CD4-positive, alpha-beta memory T cell (primary cell): ENCODE data around the gene EIF6. TPM values are rescaled to one million over a fixed set of nuclear protein-coding genes. Genes with fewer than 3 reads are reported as not detected.
A peak's percentile ranks its signal among the peaks of the same experiment; 100 is the strongest.

Experiments used
- CTCF ChIA-PET: fragments of 350-600 bp; sonication (Branson Sonifier 250); formaldehyde crosslinking; loops from one replicate; lab custom pipeline; 2021; ENCODE audit warnings: inconsistent platforms; ENCODE audit not compliant: partially characterized antibody; lab: Charles Lee
- POLR2A ChIA-PET: fragments of 350-600 bp; sonication (Branson Sonifier 250); formaldehyde crosslinking; loops from one replicate; lab custom pipeline; 2021; ENCODE audit not compliant: partially characterized antibody; lab: Charles Lee
- DNase-seq, 5 donors: peaks; one replicate each; pipeline versions ENCODE4 v3.0.0 to v3.0.0-alpha.2; 2020 to 2022; ENCODE audit warnings: mixed read lengths in 1 of 5
- H3K27ac ChIP-seq: one replicate; pipeline ENCODE4 v1.7.0; 2013; ENCODE audit warnings: low read depth, low read length
- H3K27me3 ChIP-seq: 2 replicates; pipeline ENCODE4 v1.7.0; 2013; ENCODE audit warnings: mild to moderate bottlenecking, low read length, moderate library complexity; ENCODE audit not compliant: insufficient read depth
- H3K36me3 ChIP-seq: 2 replicates; pipeline ENCODE4 v1.7.0; 2013; ENCODE audit warnings: mild to moderate bottlenecking, low read length, moderate library complexity; ENCODE audit not compliant: insufficient read depth
- H3K4me1 ChIP-seq: 2 replicates; pipeline ENCODE4 v1.7.0; 2013; ENCODE audit warnings: mild to moderate bottlenecking, low read length, moderate library complexity; ENCODE audit not compliant: insufficient read depth
- H3K4me3 ChIP-seq, 2 donors: one replicate each; pipeline ENCODE4 v1.7.0; 2013; ENCODE audit warnings: low read length in 2 of 2, mild to moderate bottlenecking in 1 of 2
- H3K9me3 ChIP-seq, 2 donors: one replicate each; pipeline ENCODE4 v1.7.0; 2013; ENCODE audit warnings: low read length in 2 of 2, control low read depth in 1 of 2; ENCODE audit not compliant: control insufficient read depth in 1 of 2
- H3K27ac Mint-ChIP-seq, 7 donors: one replicate each; pipeline ENCODE4 v1.8.0; 2020 to 2021; ENCODE audit warnings: mixed read lengths in 7 of 7, mild to moderate bottlenecking in 6 of 7, inconsistent platforms in 3 of 7, moderate library complexity in 3 of 7
- H3K27me3 Mint-ChIP-seq, 2 donors: one replicate each; pipeline ENCODE4 v1.8.0; 2020 to 2021; ENCODE audit warnings: mixed read lengths in 2 of 2
- H3K36me3 Mint-ChIP-seq, 2 donors: one replicate each; pipeline ENCODE4 v1.8.0; 2020 to 2021; ENCODE audit warnings: mixed read lengths in 2 of 2, inconsistent platforms in 1 of 2, mild to moderate bottlenecking in 1 of 2
- H3K4me1 Mint-ChIP-seq, 4 donors: one replicate each; pipeline ENCODE4 v1.8.0; 2020 to 2021; ENCODE audit warnings: mixed read lengths in 4 of 4, mild to moderate bottlenecking in 1 of 4
- H3K4me3 Mint-ChIP-seq, 8 donors: one replicate each; pipeline ENCODE4 v1.8.0; 2020 to 2021; ENCODE audit warnings: mixed read lengths in 8 of 8, mild to moderate bottlenecking in 7 of 8, moderate library complexity in 6 of 8, inconsistent platforms in 3 of 8
- H3K9me3 Mint-ChIP-seq, 8 donors: one replicate each; pipeline ENCODE4 v1.8.0; 2020 to 2021; ENCODE audit warnings: mixed read lengths in 8 of 8, mild to moderate bottlenecking in 5 of 8, inconsistent platforms in 3 of 8, moderate library complexity in 1 of 8
- intact Hi-C: fragments of 100-400 bp; cut with micrococcal nuclease; formaldehyde crosslinking; loops from one replicate; pipeline ENCODE4 v1.15.1; 2023
- polyA plus RNA-seq, 2 donors: library from polyadenylated mRNA; unstranded; fragments of 300-500 nt; fragmentation: Illumina TruSeq; gene quantifications; one replicate each; pipeline ENCODE4 v1.2.3, GENCODE V29; 2021
- total RNA-seq, 2 experiments: library from RNA; stranded (reverse); gene quantifications; one replicate each; pipeline ENCODE4 v1.2.3, GENCODE V29; 2021

EIF6 gene
- total and polyA plus RNA-seq, 4 experiments from 2014 or later = 44.0 to 189 (median 100) TPM

GRCh38 chr20:35284992-35285805, 627 bp upstream of the EIF6 start:
- Histone ChIP-seq H3K4me1 (peaks cover 18% of the 10 kb centered on the region), H3K27ac (peak overlapping the region; percentile 72), H3K9me3 (no peaks in the 10 kb centered on the region), H3K27me3 (no peaks in the 10 kb centered on the region), H3K4me3 (peak overlapping the region; percentile 71 to 80), H3K36me3 (peaks cover 7% of the 10 kb centered on the region)
- H3K27me3 Mint-ChIP-seq = no peaks in the 10 kb centered on the region
- peaks cover 5 to 22% of the 10 kb centered on the region in 2 donors for H3K36me3 Mint-ChIP-seq
- intact Hi-C loops = loop anchor here (2.0 kb wide), 1 partner anchor 20 kb away; no protein-coding TSS in a partner anchor
- H3K4me1 Mint-ChIP-seq = peaks cover 18 to 37% (median 29%) of the 10 kb centered on the region in 4 donors
- H3K4me3 Mint-ChIP-seq = peak overlapping the region; percentile 87 to 94 (median 90)
- CTCF ChIA-PET = interaction anchor here (1.0 to 1.8 kb wide), 3 partner anchors 10 to 18 kb away, joined by 3 to 14 read pairs (median 5); no protein-coding TSS in a partner anchor
- POLR2A ChIA-PET = interaction anchor here (0.9 to 1.7 kb wide), 8 partner anchors 9 to 769 kb away, joined by 3 to 7 read pairs (median 4); partner anchors contain the start of genes DYNLRB1, EDEM2 and NCOA6
- no peaks in the 10 kb centered on the region for H3K9me3 Mint-ChIP-seq
- DNase-seq = no peak
- peak overlapping the region; percentile 70 to 97 (median 90) for H3K27ac Mint-ChIP-seq

GRCh38 chr20:35283441-35284266, 918 bp downstream of the EIF6 start:
- peaks cover 19 to 42% (median 30%) of the 10 kb centered on the region in 4 donors for H3K4me1 Mint-ChIP-seq
- peak in 1 of 5 donors; percentile 31 for DNase-seq

DNA sequence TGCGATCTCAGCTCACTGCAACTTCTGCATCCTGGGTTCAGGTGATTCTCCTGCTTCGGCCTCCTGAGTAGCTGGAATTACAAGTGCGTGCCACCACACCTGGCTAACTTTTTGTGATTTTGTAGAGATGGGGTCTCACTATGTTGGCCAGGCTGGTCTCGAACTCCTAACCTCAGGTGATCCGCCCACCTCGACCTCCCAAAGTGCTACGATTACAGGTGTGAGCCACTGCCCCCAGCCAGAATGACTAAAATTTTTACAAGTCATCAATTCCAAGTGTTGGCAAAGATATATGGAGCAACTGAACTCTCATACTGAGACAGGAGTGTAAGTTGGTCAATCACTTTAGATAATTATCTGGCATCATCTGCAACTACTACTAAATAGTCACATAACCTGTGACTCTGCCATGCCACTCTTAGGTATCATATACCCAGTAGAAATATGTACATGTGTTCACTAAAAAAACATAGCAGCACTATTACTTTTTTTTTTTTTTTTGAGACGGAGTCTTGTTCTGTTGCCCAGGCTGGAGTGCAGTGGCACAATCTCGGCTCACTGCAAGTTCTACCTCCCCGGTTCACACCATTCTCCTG, 3.0 kb downstream of the EIF6 start:
- Mint-ChIP-seq H3K27me3 (no peaks in the 10 kb centered on the region), H3K36me3 (peaks cover 19 to 48% of the 10 kb centered on the region in 2 donors), H3K27ac (no peak overlapping the region), H3K4me1 (peaks cover 21 to 57% (median 35%) of the 10 kb centered on the region in 4 donors), H3K9me3 (no peaks in the 10 kb centered on the region), H3K4me3 (no peak overlapping the region)
- H3K9me3 ChIP-seq = no peaks in the 10 kb centered on the region
- no peaks in the 10 kb centered on the region for H3K27me3 ChIP-seq
- no peak overlapping the region for H3K27ac ChIP-seq
- H3K4me3 ChIP-seq = no peak overlapping the region
- ChIA-PET CTCF (no interaction called here), POLR2A (no interaction called here)
- H3K36me3 ChIP-seq = peaks cover 24% of the 10 kb centered on the region
- intact Hi-C loops = no loop called here
- peaks cover 24% of the 10 kb centered on the region for H3K4me1 ChIP-seq
- no peak for DNase-seq

More at GRCh38 chr20:35283441-35284266, 918 bp downstream of the EIF6 start:
- H3K27ac Mint-ChIP-seq = peak overlapping the region; percentile 70 to 97 (median 89)
- ChIA-PET POLR2A (interaction anchor here (0.6 to 1.7 kb wide), 10 partner anchors 8 to 1171 kb away, joined by 3 to 7 read pairs (median 3); partner anchors contain the start of genes DYNLRB1, EDEM2, EIF2S2 and NCOA6), CTCF (interaction anchor here (0.6 to 1.8 kb wide), 5 partner anchors 8 to 173 kb away, joined by 3 to 14 read pairs (median 4); no protein-coding TSS in a partner anchor)
- Histone ChIP-seq H3K4me1 (peaks cover 18% of the 10 kb centered on the region), H3K9me3 (no peaks in the 10 kb centered on the region), H3K4me3 (peak overlapping the region; percentile 71 to 80), H3K36me3 (peaks cover 23% of the 10 kb centered on the region), H3K27me3 (no peaks in the 10 kb centered on the region), H3K27ac (peak overlapping the region; percentile 72)
- peaks cover 15 to 36% of the 10 kb centered on the region in 2 donors for H3K36me3 Mint-ChIP-seq
- H3K4me3 Mint-ChIP-seq = peak overlapping the region; percentile 87 to 94 (median 90)
- no peaks in the 10 kb centered on the region for H3K27me3 Mint-ChIP-seq
- no peaks in the 10 kb centered on the region for H3K9me3 Mint-ChIP-seq
- intact Hi-C loops = loop anchor here (2.0 kb wide), 1 partner anchor 21 kb away; no protein-coding TSS in a partner anchor

DNA sequence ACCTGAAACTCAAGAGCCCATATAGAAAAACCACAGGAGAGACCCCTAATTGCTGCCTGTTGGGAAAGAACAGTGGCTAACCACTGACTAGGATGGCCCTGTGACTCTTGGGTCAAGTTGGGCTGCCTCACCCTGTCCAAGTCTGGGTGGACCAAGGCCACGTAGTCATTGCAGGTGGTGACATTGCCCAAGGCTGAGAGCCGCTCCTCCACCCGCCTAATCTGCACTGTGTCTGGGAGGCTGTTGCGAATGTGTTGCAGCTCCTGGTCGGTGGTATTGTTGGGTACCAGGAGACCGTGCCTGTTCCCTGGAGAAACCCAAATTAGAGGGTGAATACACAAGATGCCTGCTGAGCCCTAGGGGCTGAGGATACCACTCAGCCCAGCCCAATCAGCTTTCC, 4.0 kb downstream of the EIF6 start:
- Mint-ChIP-seq H3K4me3 (no peak overlapping the region), H3K4me1 (peaks cover 17 to 62% (median 33%) of the 10 kb centered on the region in 4 donors), H3K27me3 (no peaks in the 10 kb centered on the region), H3K27ac (peak overlapping the region in 4 of 7 donors; percentile 34 to 97 (median 80)), H3K9me3 (no peaks in the 10 kb centered on the region), H3K36me3 (peaks cover 19 to 46% of the 10 kb centered on the region in 2 donors)
- ChIA-PET CTCF (no interaction called here), POLR2A (no interaction called here)
- Histone ChIP-seq H3K27ac (no peak overlapping the region), H3K36me3 (peaks cover 32% of the 10 kb centered on the region), H3K4me1 (peaks cover 32% of the 10 kb centered on the region), H3K4me3 (no peak overlapping the region), H3K27me3 (no peaks in the 10 kb centered on the region), H3K9me3 (no peaks in the 10 kb centered on the region)
- no peak for DNase-seq
- intact Hi-C loops = no loop called here

- H3K4me1 ChIP-seq = peaks cover 27% of the 10 kb centered on the region
- Mint-ChIP-seq H3K36me3 (peaks cover 19 to 46% of the 10 kb centered on the region in 2 donors), H3K4me3 (peak overlapping the region in 4 of 8 donors; percentile 0 to 38 (median 23)), H3K27ac (peak overlapping the region in 6 of 7 donors; percentile 79 to 98 (median 94)), H3K9me3 (no peaks in the 10 kb centered on the region), H3K27me3 (no peaks in the 10 kb centered on the region), H3K4me1 (peaks cover 13 to 57% (median 30%) of the 10 kb centered on the region in 4 donors)
- H3K27ac ChIP-seq = peak overlapping the region; percentile 95
- peaks cover 38% of the 10 kb centered on the region for H3K36me3 ChIP-seq
- no peak overlapping the region for H3K4me3 ChIP-seq
- ChIA-PET CTCF (interaction anchor here (0.9 kb wide), 1 partner anchor 24 kb away, joined by 3 read pairs; no protein-coding TSS in a partner anchor), POLR2A (interaction anchor here (1.1 kb wide), 1 partner anchor 132 kb away, joined by 3 read pairs; the partner anchor contains the start of gene UQCC1)
- intact Hi-C loops = no loop called here
- no peaks in the 10 kb centered on the region for H3K9me3 ChIP-seq
- DNase-seq = no peak
- H3K27me3 ChIP-seq = no peaks in the 10 kb centered on the region
These were observed 4.9 kb downstream of the EIF6 start for GRCh38 chr20:35279533-35280174.

- Histone ChIP-seq H3K27ac (peak overlapping the region; percentile 95), H3K9me3 (no peaks in the 10 kb centered on the region), H3K4me1 (peaks cover 26% of the 10 kb centered on the region), H3K36me3 (peaks cover 38% of the 10 kb centered on the region), H3K4me3 (no peak overlapping the region), H3K27me3 (no peaks in the 10 kb centered on the region)
- H3K27ac Mint-ChIP-seq = peak overlapping the region; percentile 85 to 98 (median 95)
- POLR2A ChIA-PET = interaction anchor here (1.1 to 2.1 kb wide), 2 partner anchors 117 to 133 kb away, joined by 3 to 8 read pairs; partner anchors contain the start of gene UQCC1
- intact Hi-C loops = no loop called here
- H3K4me3 Mint-ChIP-seq = peak overlapping the region in 2 of 8 donors; percentile 22 to 29
- peaks cover 19 to 42% of the 10 kb centered on the region in 2 donors for H3K36me3 Mint-ChIP-seq
- H3K4me1 Mint-ChIP-seq = peaks cover 13 to 54% (median 27%) of the 10 kb centered on the region in 4 donors
- no peaks in the 10 kb centered on the region for H3K27me3 Mint-ChIP-seq
- CTCF ChIA-PET = interaction anchor here (0.9 to 1.3 kb wide), 2 partner anchors 25 to 28 kb away, joined by 3 to 4 read pairs; no protein-coding TSS in a partner anchor
- no peak for DNase-seq
- H3K9me3 Mint-ChIP-seq = no peaks in the 10 kb centered on the region
These were observed 5.5 kb downstream of the EIF6 start for GRCh38 chr20:35279040-35279439.
